ENCODE data around the gene OR6K6.

OR6K6 gene

GRCh38 chr1:158803678-158804077 lies 49.2 kb downstream of the OR6K6 start:
- DNase-seq = no peak

All from suppressor macrophage treated with lipopolysaccharide for 1 hour (primary cell).